Muscle of leg (tissue), 16 donors: ENCODE data around the gene RNF150. TPM values are rescaled to one million over a fixed set of nuclear protein-coding genes. Genes with fewer than 3 reads are reported as not detected.
"Not testable (repeated sequence)": the region's sequence is repeated elsewhere in the genome, so short reads cannot be mapped to it uniquely, and the experiment has no call there.

Source experiments
- DNase-seq: peaks from one replicate; pipeline ENCODE4 v3.0.0; 2013
- H3K27ac ChIP-seq: one replicate; pipeline ENCODE4 v1.5.1; 2013; ENCODE audit warnings: mild to moderate bottlenecking, low read length, control low read depth
- H3K27me3 ChIP-seq: one replicate; pipeline ENCODE4 v1.6.1; 2013; ENCODE audit warnings: low read length; ENCODE audit not compliant: control insufficient read depth, insufficient read depth
- H3K36me3 ChIP-seq: one replicate; pipeline ENCODE4 v1.6.1; 2013; ENCODE audit warnings: low read length; ENCODE audit not compliant: control insufficient read depth, insufficient read depth
- H3K4me1 ChIP-seq: one replicate; pipeline ENCODE4 v1.6.1; 2013; ENCODE audit warnings: low read length; ENCODE audit not compliant: control insufficient read depth, insufficient read depth
- H3K4me3 ChIP-seq: one replicate; pipeline ENCODE4 v1.5.1; 2013; ENCODE audit warnings: low read length, control low read depth
- H3K9me3 ChIP-seq: replicated peaks from 2 replicates; pipeline ENCODE4 v1.6.1; 2013; ENCODE audit warnings: low read depth, low read length; ENCODE audit not compliant: control insufficient read depth
- WGBS: methylation state at CpG from one replicate; pipeline ENCODE4 v1.1.5; 2013; ENCODE audit warnings: missing lambda C conversion rate; ENCODE audit not compliant: insufficient coverage; 5-methylcytosine and 5-hydroxymethylcytosine counted together
- long read RNA-seq, 11 donors: transcript quantifications; one replicate each; lab custom pipeline, GENCODE V29; 2026
- polyA plus RNA-seq, 8 donors: library from polyadenylated mRNA; unstranded; fragments of 120-200 nt; gene quantifications; one replicate each; pipeline versions ENCODE4 v1.2.1 to v1.2.3, GENCODE V29; 2013; ENCODE audit warnings: inconsistent platforms in 1 of 8, low replicate concordance in 1 of 8; ENCODE audit not compliant: insufficient read length in 8 of 8, insufficient read depth in 1 of 8
- total RNA-seq: library from RNA; stranded (reverse); fragments of 120-200 nt; gene quantifications from one replicate; pipeline ENCODE4 v1.2.4, GENCODE V29; 2013

RNF150 gene
- total RNA-seq (37.6 TPM), polyA plus RNA-seq (10 to 100 TPM; 21.0 to 44.6 (median 33.4) TPM)
- long read RNA-seq, donor 1, full-length matches to known transcripts = 5 of 5 reads
- long read RNA-seq, donor 1, partial matches to known transcripts = 0 of 5 reads
- long read RNA-seq, donor 1, other reads (novel, unspliced or antisense) = 0 of 5 reads
- long read RNA-seq, donor 2 = 0 reads
- long read RNA-seq, donor 3, full-length matches to known transcripts = 8 of 40 reads
- long read RNA-seq, donor 3, partial matches to known transcripts = 19 of 40 reads
- long read RNA-seq, donor 3, other reads (novel, unspliced or antisense) = 13 of 40 reads
- long read RNA-seq, donor 4, full-length matches to known transcripts = 2 of 2 reads
- long read RNA-seq, donor 4, partial matches to known transcripts = 0 of 2 reads
- long read RNA-seq, donor 4, other reads (novel, unspliced or antisense) = 0 of 2 reads
- long read RNA-seq, donor 5, full-length matches to known transcripts = 15 of 15 reads
- long read RNA-seq, donor 5, partial matches to known transcripts = 0 of 15 reads
- long read RNA-seq, donor 5, other reads (novel, unspliced or antisense) = 0 of 15 reads
- long read RNA-seq, donor 6, full-length matches to known transcripts = 6 of 45 reads
- long read RNA-seq, donor 6, partial matches to known transcripts = 39 of 45 reads
- long read RNA-seq, donor 6, other reads (novel, unspliced or antisense) = 0 of 45 reads
- long read RNA-seq, donor 7, full-length matches to known transcripts = 6 of 6 reads
- long read RNA-seq, donor 7, partial matches to known transcripts = 0 of 6 reads
- long read RNA-seq, donor 7, other reads (novel, unspliced or antisense) = 0 of 6 reads
- long read RNA-seq, donor 8, full-length matches to known transcripts = 4 of 4 reads
- long read RNA-seq, donor 8, partial matches to known transcripts = 0 of 4 reads
- long read RNA-seq, donor 8, other reads (novel, unspliced or antisense) = 0 of 4 reads
- long read RNA-seq, donor 9, full-length matches to known transcripts = 5 of 14 reads
- long read RNA-seq, donor 9, partial matches to known transcripts = 9 of 14 reads
- long read RNA-seq, donor 9, other reads (novel, unspliced or antisense) = 0 of 14 reads
- long read RNA-seq, donor 10, full-length matches to known transcripts = 8 of 8 reads
- long read RNA-seq, donor 10, partial matches to known transcripts = 0 of 8 reads
- long read RNA-seq, donor 10, other reads (novel, unspliced or antisense) = 0 of 8 reads
- long read RNA-seq, donor 11, full-length matches to known transcripts = 3 of 50 reads
- long read RNA-seq, donor 11, partial matches to known transcripts = 39 of 50 reads
- long read RNA-seq, donor 11, other reads (novel, unspliced or antisense) = 8 of 50 reads

GRCh38 chr4:141133146-141133998, at the start of gene RNF150:
TSS of gene RNF150 (minus strand) at chr4:141133469.
- 3% methylated on average over 29 of the region's 50 CpGs for WGBS

GRCh38 chr4:141180991-141181761, 47.9 kb upstream of the RNF150 start:
- Histone ChIP-seq H3K36me3 (no peaks in the 10 kb centered on the region), H3K27me3 (no peaks in the 10 kb centered on the region), H3K4me1 (no peaks in the 10 kb centered on the region), H3K4me3 (no peak overlapping the region), H3K27ac (no peak overlapping the region), H3K9me3 (no peaks in the 10 kb centered on the region)
- DNase-seq = no peak
- no CpG with 5 or more reads among the region's 2 CpGs for WGBS

More at GRCh38 chr4:141133146-141133998, at the start of gene RNF150:
- Histone ChIP-seq H3K27ac (peak within 1 kb of the TSS; percentile 83), H3K9me3 (no peaks in the 10 kb centered on the region), H3K27me3 (no peaks in the 10 kb centered on the region), H3K4me1 (peaks cover 16% of the 10 kb centered on the region), H3K36me3 (no peaks in the 10 kb centered on the region), H3K4me3 (peak within 1 kb of the TSS; percentile 71)
- peak; percentile 98 for DNase-seq

- no peaks in the 10 kb centered on the region for H3K4me1 ChIP-seq
- WGBS = 47% methylated on average over 4 of the region's 8 CpGs
- H3K36me3 ChIP-seq = no peaks in the 10 kb centered on the region
- no peak overlapping the region for H3K4me3 ChIP-seq
- H3K27me3 ChIP-seq = no peaks in the 10 kb centered on the region
- no peaks in the 10 kb centered on the region for H3K9me3 ChIP-seq
- DNase-seq = no peak
- H3K27ac ChIP-seq = no peak overlapping the region
These were observed 46.5 kb upstream of the RNF150 start for GRCh38 chr4:141179474-141180373.

- no peaks in the 10 kb centered on the region for H3K36me3 ChIP-seq
- H3K9me3 ChIP-seq = no peaks in the 10 kb centered on the region
- H3K27me3 ChIP-seq = no peaks in the 10 kb centered on the region
- no peak overlapping the region for H3K4me3 ChIP-seq
- no CpG with 5 or more reads among the region's 1 CpG for WGBS
- H3K4me1 ChIP-seq = no peaks in the 10 kb centered on the region
- H3K27ac ChIP-seq = no peak overlapping the region
- no peak for DNase-seq
These were observed 43.9 kb upstream of the RNF150 start for GRCh38 chr4:141177171-141177570.

GRCh38 chr4:141174457-141174856, 41.2 kb upstream of the RNF150 start:
- Histone ChIP-seq H3K27ac (no peak overlapping the region), H3K36me3 (no peaks in the 10 kb centered on the region), H3K4me3 (no peak overlapping the region), H3K9me3 (no peaks in the 10 kb centered on the region), H3K27me3 (no peaks in the 10 kb centered on the region), H3K4me1 (no peaks in the 10 kb centered on the region)
- 44% methylated on average over 1 of the region's 1 CpG for WGBS
- DNase-seq = peak; percentile 26

- Histone ChIP-seq H3K4me3 (no peak overlapping the region), H3K4me1 (no peaks in the 10 kb centered on the region), H3K9me3 (peaks cover 2% of the 10 kb centered on the region), H3K27ac (no peak overlapping the region), H3K36me3 (no peaks in the 10 kb centered on the region), H3K27me3 (no peaks in the 10 kb centered on the region)
- DNase-seq = no peak
- WGBS = no CpG with 5 or more reads among the region's 3 CpGs
These were observed 37.4 kb upstream of the RNF150 start for GRCh38 chr4:141170671-141171070.

GRCh38 chr4:141169391-141169790, 36.1 kb upstream of the RNF150 start:
- Histone ChIP-seq H3K9me3 (peaks cover 2% of the 10 kb centered on the region), H3K27ac (no peak overlapping the region), H3K4me1 (no peaks in the 10 kb centered on the region), H3K36me3 (no peaks in the 10 kb centered on the region), H3K4me3 (no peak overlapping the region), H3K27me3 (no peaks in the 10 kb centered on the region)
- DNase-seq = no peak

GRCh38 chr4:141165001-141165400, 31.7 kb upstream of the RNF150 start:
- H3K27me3 ChIP-seq, H3K27ac ChIP-seq, H3K4me1 ChIP-seq, H3K9me3 ChIP-seq, H3K36me3 ChIP-seq, DNase-seq, H3K4me3 ChIP-seq: not testable (repeated sequence)
- 80% methylated on average over 1 of the region's 5 CpGs for WGBS
